GM12878 (cell line): ENCODE results near the gene TMEM212. TPM values are rescaled to one million over a fixed set of nuclear protein-coding genes. Genes with fewer than 3 reads are reported as not detected.

Source experiments
- ATAC-seq: fragments of 200-7000 bp; cut with Tn5 transposase; 3 replicates; pipeline ENCODE4 v1.9.1; 2020; ENCODE audit warnings: mild to moderate bottlenecking, moderate library complexity
- BruUV-seq: library from RNA; stranded (reverse); fragments of 400-500 nt; replicated peaks from 2 replicates; lab custom pipeline; 2021; lab: Mats Ljungman, UMichigan
- CTCF ChIA-PET: fragments of 300-600 bp; sonication (Branson Sonifier 250); formaldehyde crosslinking; extraction: SDS; loops from one replicate; lab custom pipeline; 2021; ENCODE audit warnings: inconsistent platforms; lab: Yijun Ruan, JAX
- POLR2A ChIA-PET: fragments of 350-600 bp; formaldehyde crosslinking; extraction: SDS; loops from one replicate; lab custom pipeline; 2021; ENCODE audit warnings: inconsistent platforms; lab: Charles Lee
- RAD21 ChIA-PET: fragments of 300-600 bp; sonication (Branson Sonifier 250); formaldehyde crosslinking; loops from one replicate; lab custom pipeline; 2023; ENCODE audit warnings: antibody characterized with exemption; ENCODE audit not compliant: unreplicated experiment; lab: Charles Lee
- SMC1A ChIA-PET: fragments of 300-600 bp; sonication (Branson Sonifier 250); formaldehyde crosslinking; loops from one replicate; lab custom pipeline; 2023; ENCODE audit not compliant: unreplicated experiment, uncharacterized antibody; lab: Charles Lee
- DNase-seq: peaks from one replicate; pipeline ENCODE4 v3.0.0-alpha.2; 2011; ENCODE audit warnings: low read depth, low spot score
- FAIRE-seq: peaks from 3 replicates; lab custom pipeline; 2011; peaks lifted over from hg19 to GRCh38; lab: Jason Lieb, UNC
- H2AFZ ChIP-seq: 2 replicates; pipeline ENCODE4 v1.6.0; 2011; ENCODE audit warnings: low read depth, low read length, control low read depth; ENCODE audit not compliant: control insufficient read depth
- H3K27ac ChIP-seq: 2 replicates; pipeline ENCODE4 v1.5.1; 2011; ENCODE audit warnings: control low read depth; ENCODE audit not compliant: control insufficient read depth, insufficient read depth
- H3K27me3 ChIP-seq, 2 experiments: replicated peaks in 1 of 2; 2 replicates each; pipeline versions ENCODE4 v1.6.0 to v1.6.1; 2011; ENCODE audit warnings: low read length in 1 of 2; ENCODE audit not compliant: control insufficient read depth in 2 of 2, insufficient read depth in 2 of 2
- H3K36me3 ChIP-seq, 2 experiments: 2 replicates each; pipeline ENCODE4 v1.5.1; 2011; ENCODE audit warnings: low read length in 1 of 2; ENCODE audit not compliant: control insufficient read depth in 2 of 2, insufficient read depth in 2 of 2
- H3K4me1 ChIP-seq: 2 replicates; pipeline ENCODE4 v1.6.1; 2011; ENCODE audit warnings: mild to moderate bottlenecking, low read length, moderate library complexity, mixed read lengths; ENCODE audit not compliant: control insufficient read depth, insufficient read depth
- H3K4me2 ChIP-seq: 2 replicates; pipeline ENCODE4 v1.6.0; 2011; ENCODE audit warnings: control low read depth; ENCODE audit not compliant: control insufficient read depth, insufficient read depth
- H3K4me3 ChIP-seq: fragments of 200-600 bp; sonication (generic); 2 replicates; pipeline ENCODE4 v1.5.1; 2016
- H3K79me2 ChIP-seq: 2 replicates; pipeline ENCODE4 v1.6.0; 2011; ENCODE audit warnings: low read length; ENCODE audit not compliant: control insufficient read depth, insufficient read depth
- H3K9ac ChIP-seq: 2 replicates; pipeline ENCODE4 v1.8.0; 2011; ENCODE audit warnings: low read length, control low read depth, mixed read lengths; ENCODE audit not compliant: control insufficient read depth, insufficient read depth
- H3K9me3 ChIP-seq: replicated peaks from 3 replicates; pipeline ENCODE4 v1.5.1; 2011; ENCODE audit warnings: mild to moderate bottlenecking, low read length; ENCODE audit not compliant: control insufficient read depth, insufficient read depth
- H4K20me1 ChIP-seq: 2 replicates; pipeline ENCODE4 v1.6.0; 2011; ENCODE audit not compliant: control insufficient read depth, insufficient read depth
- CREB1 ChIP-seq: IDR thresholded peaks from 2 replicates; pipeline ENCODE4 v1.6.1; 2012; ENCODE audit warnings: low read depth, mild to moderate bottlenecking, inconsistent platforms
- EP300 ChIP-seq, 2 experiments: fragments of 150-350 bp in 1 of 2; IDR thresholded peaks; 2 replicates each; pipeline ENCODE4 v1.6.1; 2011 to 2012; ENCODE audit warnings: low read depth in 2 of 2, low read length in 2 of 2, borderline replicate concordance in 1 of 2, improper control_type of control experiment in 1 of 2, inconsistent platforms in 1 of 2; ENCODE audit not compliant: control insufficient read depth in 1 of 2
- HDGF ChIP-seq: fragments of 450-650 bp; IDR thresholded peaks from 2 replicates; pipeline ENCODE4 v1.6.1; 2016; ENCODE audit warnings: antibody characterized with exemption
- MEF2A ChIP-seq: IDR thresholded peaks from 2 replicates; pipeline ENCODE4 v1.6.1; 2011; ENCODE audit warnings: low read depth, mild to moderate bottlenecking, low read length, moderate library complexity; ENCODE audit not compliant: insufficient read depth
- NRF1 ChIP-seq: conservative IDR thresholded peaks from 2 replicates; pipeline ENCODE4 v1.6.1; 2011; ENCODE audit warnings: mild to moderate bottlenecking, low read depth, low read length, improper control_type of control experiment
- POLR2AphosphoS5 ChIP-seq: IDR thresholded peaks from 2 replicates; pipeline ENCODE4 v1.6.1; 2011; ENCODE audit warnings: mild to moderate bottlenecking, low read length, inconsistent platforms
- REST ChIP-seq: IDR thresholded peaks from 2 replicates; pipeline ENCODE4 v1.6.1; 2012; ENCODE audit warnings: mild to moderate bottlenecking, low read depth, low read length
- SMC3 ChIP-seq: IDR thresholded peaks from 2 replicates; pipeline ENCODE4 v1.6.1; 2011; ENCODE audit warnings: low read length, improper control_type of control experiment, borderline replicate concordance
- SRF ChIP-seq, 2 experiments: IDR thresholded peaks; 2 replicates each; pipeline ENCODE4 v1.6.1; 2011; ENCODE audit warnings: low read depth in 2 of 2, low read length in 2 of 2, mild to moderate bottlenecking in 1 of 2, moderate library complexity in 1 of 2
- TBL1XR1 ChIP-seq: IDR thresholded peaks from 2 replicates; pipeline ENCODE4 v1.6.1; 2012; ENCODE audit warnings: low read depth, low read length, improper control_type of control experiment
- ZBTB40 ChIP-seq: fragments of 450-650 bp; IDR thresholded peaks from 2 replicates; pipeline ENCODE4 v1.6.1; 2016; ENCODE audit warnings: mild to moderate bottlenecking, moderate library complexity, borderline replicate concordance
- WGBS: methylation state at CpG from one replicate; pipeline ENCODE4 v1.1.6; 2016; ENCODE audit warnings: low lambda C conversion rate; ENCODE audit not compliant: insufficient replicate concordance, insufficient coverage; ENCODE audit errors: missing lambda C conversion rate; 5-methylcytosine and 5-hydroxymethylcytosine counted together
- in situ Hi-C: fragments of 300-500 bp; cut with MboI; formaldehyde crosslinking; loops from 9 replicates; pipeline ENCODE4 v1.14.3; 2018; ENCODE audit warnings: mixed read lengths
- intact Hi-C: fragments of 100-400 bp; cut with micrococcal nuclease; formaldehyde crosslinking; loops from one replicate; pipeline ENCODE4 v1.14.2; 2022; ENCODE audit not compliant: unreplicated experiment
- polyA plus RNA-seq, 11 experiments: library from polyadenylated mRNA; depleted of rRNA in 4 of 11; unstranded in 6 of 11; stranded (reverse) in 5 of 11; fragments of >200 nt; fragmentation: Nextera tagmentation in 4 of 11; fragmentation: Illumina TruSeq in 1 of 11; extraction: Ambion mirVana in 4 of 11; extraction: Trizol in 1 of 11; gene quantifications; 1 replicate in 1 of 11; 2 replicates in 10 of 11; pipeline versions ENCODE4 v1.2.1 to v1.2.3, GENCODE V29; 2011 to 2016; ENCODE audit warnings: inconsistent platforms in 2 of 11, missing spikeins in 2 of 11, low read depth in 1 of 11
- total RNA-seq, 4 experiments: library from RNA; depleted of rRNA in 3 of 4; stranded (reverse); fragments of >200 nt in 3 of 4; fragmentation: Illumina TruSeq in 1 of 4; extraction: Trizol in 1 of 4; gene quantifications; 2 replicates each; pipeline versions ENCODE4 v1.2.1 to v1.2.3, GENCODE V29; 2013 to 2021
- TF ChIP-seq, protein P1 (sequence below): fragments of 450-650 bp; formaldehyde crosslinking; IDR thresholded peaks from 2 replicates; pipeline ENCODE4 v1.4.0; 2020; ENCODE audit warnings: mild to moderate bottlenecking, moderate library complexity

Gene TMEM212
- total and polyA plus RNA-seq, 10 of the 15 experiments (the other 5 are each of a cell fraction or from before 2014, with no cell fraction given): not detected

GRCh38 chr3:171827385-171827784, 15.8 kb upstream of the TMEM212 start:
- WGBS: 68% methylated on average over 3 of the region's 3 CpGs
- FAIRE-seq (no peak), DNase-seq (no peak), ATAC-seq (no peak)
- H2AFZ ChIP-seq: no peak overlapping the region
- H3K27me3 ChIP-seq: no peaks in the 10 kb centered on the region
- no peaks in the 10 kb centered on the region for H3K9me3 ChIP-seq
- SMC1A ChIA-PET: interaction anchor here (0.6 to 8.9 kb wide), 18 partner anchors 11 to 518 kb away, joined by 3 to 154 read pairs (median 23); partner anchors contain the start of gene PLD1
- H4K20me1 ChIP-seq: no peaks in the 10 kb centered on the region
- in situ Hi-C loops: no loop called here
- no peaks in the 10 kb centered on the region for H3K4me1 ChIP-seq
- POLR2A ChIA-PET: interaction anchor here (0.6 to 4.1 kb wide), 10 partner anchors 10 to 512 kb away, joined by 3 to 23 read pairs (median 4); partner anchors contain the start of gene PLD1
- no peak overlapping the region for H3K4me3 ChIP-seq
- intact Hi-C loops: no loop called here
- CTCF ChIA-PET: interaction anchor here (0.6 to 11.8 kb wide), 11 partner anchors 8 to 301 kb away, joined by 3 to 274 read pairs (median 40); partner anchors contain the start of gene PLD1
- H3K27ac ChIP-seq: no peak overlapping the region
- no peak overlapping the region for H3K9ac ChIP-seq
- H3K4me2 ChIP-seq: no peak overlapping the region
- RAD21 ChIA-PET: interaction anchor here (0.8 to 13.1 kb wide), 10 partner anchors 11 to 213 kb away, joined by 3 to 333 read pairs (median 51); partner anchors contain the start of gene PLD1
- no TSS peak for BruUV-seq
- H3K79me2 ChIP-seq: no peaks in the 10 kb centered on the region
- no peaks in the 10 kb centered on the region for H3K36me3 ChIP-seq
- no peak for TF ChIP-seq CREB1
- no peak for TF ChIP-seq EP300 (IDR thresholded peaks at IDR 0.05; ENCODE audit: borderline replicate concordance in 1 of 2, control insufficient read depth in 1 of 2, low read depth in 2 of 2, low read length in 2 of 2)
- TF ChIP-seq ZBTB40: no peak
- TF ChIP-seq TBL1XR1: no peak
- no peak for TF ChIP-seq HDGF
- TF ChIP-seq REST: no peak
- TF ChIP-seq SMC3: no peak
- TF ChIP-seq, protein P1, sequence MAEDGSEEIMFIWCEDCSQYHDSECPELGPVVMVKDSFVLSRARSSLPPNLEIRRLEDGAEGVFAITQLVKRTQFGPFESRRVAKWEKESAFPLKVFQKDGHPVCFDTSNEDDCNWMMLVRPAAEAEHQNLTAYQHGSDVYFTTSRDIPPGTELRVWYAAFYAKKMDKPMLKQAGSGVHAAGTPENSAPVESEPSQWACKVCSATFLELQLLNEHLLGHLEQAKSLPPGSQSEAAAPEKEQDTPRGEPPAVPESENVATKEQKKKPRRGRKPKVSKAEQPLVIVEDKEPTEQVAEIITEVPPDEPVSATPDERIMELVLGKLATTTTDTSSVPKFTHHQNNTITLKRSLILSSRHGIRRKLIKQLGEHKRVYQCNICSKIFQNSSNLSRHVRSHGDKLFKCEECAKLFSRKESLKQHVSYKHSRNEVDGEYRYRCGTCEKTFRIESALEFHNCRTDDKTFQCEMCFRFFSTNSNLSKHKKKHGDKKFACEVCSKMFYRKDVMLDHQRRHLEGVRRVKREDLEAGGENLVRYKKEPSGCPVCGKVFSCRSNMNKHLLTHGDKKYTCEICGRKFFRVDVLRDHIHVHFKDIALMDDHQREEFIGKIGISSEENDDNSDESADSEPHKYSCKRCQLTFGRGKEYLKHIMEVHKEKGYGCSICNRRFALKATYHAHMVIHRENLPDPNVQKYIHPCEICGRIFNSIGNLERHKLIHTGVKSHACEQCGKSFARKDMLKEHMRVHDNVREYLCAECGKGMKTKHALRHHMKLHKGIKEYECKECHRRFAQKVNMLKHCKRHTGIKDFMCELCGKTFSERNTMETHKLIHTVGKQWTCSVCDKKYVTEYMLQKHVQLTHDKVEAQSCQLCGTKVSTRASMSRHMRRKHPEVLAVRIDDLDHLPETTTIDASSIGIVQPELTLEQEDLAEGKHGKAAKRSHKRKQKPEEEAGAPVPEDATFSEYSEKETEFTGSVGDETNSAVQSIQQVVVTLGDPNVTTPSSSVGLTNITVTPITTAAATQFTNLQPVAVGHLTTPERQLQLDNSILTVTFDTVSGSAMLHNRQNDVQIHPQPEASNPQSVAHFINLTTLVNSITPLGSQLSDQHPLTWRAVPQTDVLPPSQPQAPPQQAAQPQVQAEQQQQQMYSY (CRISPR knock-in tag): no peak
- TF ChIP-seq SRF (IDR thresholded peaks at IDR 0.05; ENCODE audit: low read depth in 2 of 2, low read length in 2 of 2): no peak
- TF ChIP-seq NRF1: no peak
- TF ChIP-seq MEF2A: no peak
- no peak for TF ChIP-seq POLR2AphosphoS5
